Effector memory CD4-positive, alpha-beta T cell (primary cell): ENCODE measurements around the gene LRRN2.

Experiments
- DNase-seq, 3 donors: peaks; one replicate each; pipeline ENCODE4 v3.0.0-alpha.2; 2020
- H3K27ac ChIP-seq: 2 replicates; pipeline ENCODE4 v1.7.0; 2013; ENCODE audit warnings: mild to moderate bottlenecking, low read length, moderate library complexity; ENCODE audit not compliant: insufficient read depth, poor library complexity, severe bottlenecking
- H3K27me3 ChIP-seq: replicated peaks from 2 replicates; pipeline ENCODE4 v1.7.0; 2013; ENCODE audit warnings: mild to moderate bottlenecking, low read length; ENCODE audit not compliant: insufficient read depth, control insufficient read depth, poor library complexity, severe bottlenecking
- H3K36me3 ChIP-seq: 2 replicates; pipeline ENCODE4 v1.7.0; 2013; ENCODE audit warnings: mild to moderate bottlenecking, low read length, moderate library complexity; ENCODE audit not compliant: control insufficient read depth, insufficient read depth
- H3K4me1 ChIP-seq: 2 replicates; pipeline ENCODE4 v1.7.0; 2013; ENCODE audit warnings: low read length, mild to moderate bottlenecking; ENCODE audit not compliant: control insufficient read depth, insufficient read depth, poor library complexity, severe bottlenecking
- H3K4me3 ChIP-seq: 2 replicates; pipeline ENCODE4 v1.7.0; 2013; ENCODE audit warnings: low read length, low read depth, mild to moderate bottlenecking; ENCODE audit not compliant: insufficient read depth, poor library complexity, severe bottlenecking
- H3K9me3 ChIP-seq: 2 replicates; pipeline ENCODE4 v1.7.0; 2013; ENCODE audit warnings: mild to moderate bottlenecking, low read length, moderate library complexity; ENCODE audit not compliant: control insufficient read depth

The LRRN2 gene

GRCh38 chr1:204705493-204705811 lies 19.9 kb upstream of the LRRN2 start:
- no peak for DNase-seq
- Histone ChIP-seq H3K27me3 (no peaks in the 10 kb centered on the region), H3K9me3 (no peaks in the 10 kb centered on the region), H3K27ac (no peak overlapping the region), H3K4me3 (no peak overlapping the region), H3K36me3 (no peaks in the 10 kb centered on the region), H3K4me1 (no peaks in the 10 kb centered on the region)

GRCh38 chr1:204704794-204705492 lies 19.4 kb upstream of the LRRN2 start:
- Histone ChIP-seq H3K27me3 (no peaks in the 10 kb centered on the region), H3K9me3 (no peaks in the 10 kb centered on the region), H3K36me3 (no peaks in the 10 kb centered on the region), H3K27ac (no peak overlapping the region), H3K4me3 (no peak overlapping the region), H3K4me1 (no peaks in the 10 kb centered on the region)
- no peak for DNase-seq

- Histone ChIP-seq H3K27ac (no peak overlapping the region), H3K9me3 (no peaks in the 10 kb centered on the region), H3K4me1 (no peaks in the 10 kb centered on the region), H3K27me3 (no peaks in the 10 kb centered on the region), H3K36me3 (no peaks in the 10 kb centered on the region), H3K4me3 (no peak overlapping the region)
- DNase-seq: no peak
These were observed 18.5 kb upstream of the LRRN2 start for GRCh38 chr1:204703826-204704612.

GRCh38 chr1:204703268-204703664 lies 17.7 kb upstream of the LRRN2 start:
- no peaks in the 10 kb centered on the region for H3K36me3 ChIP-seq
- H3K27me3 ChIP-seq: no peaks in the 10 kb centered on the region
- H3K4me1 ChIP-seq: no peaks in the 10 kb centered on the region
- H3K4me3 ChIP-seq: no peak overlapping the region
- DNase-seq: no peak
- no peaks in the 10 kb centered on the region for H3K9me3 ChIP-seq
- H3K27ac ChIP-seq: no peak overlapping the region

- H3K36me3 ChIP-seq: no peaks in the 10 kb centered on the region
- no peak for DNase-seq
- no peaks in the 10 kb centered on the region for H3K4me1 ChIP-seq
- H3K9me3 ChIP-seq: no peaks in the 10 kb centered on the region
- no peak overlapping the region for H3K4me3 ChIP-seq
- no peaks in the 10 kb centered on the region for H3K27me3 ChIP-seq
- no peak overlapping the region for H3K27ac ChIP-seq
These were observed 17.2 kb upstream of the LRRN2 start for GRCh38 chr1:204702552-204703267.

- no peak for DNase-seq
- H3K27ac ChIP-seq: no peak overlapping the region
- H3K27me3 ChIP-seq: no peaks in the 10 kb centered on the region
- H3K36me3 ChIP-seq: no peaks in the 10 kb centered on the region
- no peak overlapping the region for H3K4me3 ChIP-seq
- no peaks in the 10 kb centered on the region for H3K4me1 ChIP-seq
- no peaks in the 10 kb centered on the region for H3K9me3 ChIP-seq
These were observed 15.7 kb upstream of the LRRN2 start for GRCh38 chr1:204701229-204701628.

GRCh38 chr1:204697893-204698292 lies 12.4 kb upstream of the LRRN2 start:
- no peaks in the 10 kb centered on the region for H3K9me3 ChIP-seq

GRCh38 chr1:204696606-204697005 lies 11.1 kb upstream of the LRRN2 start:
- Histone ChIP-seq H3K36me3 (no peaks in the 10 kb centered on the region), H3K27ac (no peak overlapping the region), H3K4me3 (no peak overlapping the region), H3K4me1 (no peaks in the 10 kb centered on the region), H3K27me3 (no peaks in the 10 kb centered on the region), H3K9me3 (no peaks in the 10 kb centered on the region)
- DNase-seq: no peak

More at GRCh38 chr1:204697893-204698292, 12.4 kb upstream of the LRRN2 start:
- no peaks in the 10 kb centered on the region for H3K4me1 ChIP-seq
- H3K4me3 ChIP-seq: no peak overlapping the region
- H3K27me3 ChIP-seq: no peaks in the 10 kb centered on the region
- H3K27ac ChIP-seq: no peak overlapping the region
- DNase-seq: no peak
- no peaks in the 10 kb centered on the region for H3K36me3 ChIP-seq

- no peak for DNase-seq
- no peaks in the 10 kb centered on the region for H3K9me3 ChIP-seq
- no peaks in the 10 kb centered on the region for H3K4me1 ChIP-seq
- H3K27me3 ChIP-seq: no peaks in the 10 kb centered on the region
- no peak overlapping the region for H3K27ac ChIP-seq
- H3K36me3 ChIP-seq: no peaks in the 10 kb centered on the region
- H3K4me3 ChIP-seq: no peak overlapping the region
These were observed 10.2 kb upstream of the LRRN2 start for GRCh38 chr1:204695692-204696091.

GRCh38 chr1:204694145-204694544 lies 8.6 kb upstream of the LRRN2 start:
- no peak for DNase-seq
- H3K27me3 ChIP-seq: no peaks in the 10 kb centered on the region
- no peaks in the 10 kb centered on the region for H3K9me3 ChIP-seq
- H3K36me3 ChIP-seq: no peaks in the 10 kb centered on the region
- H3K4me1 ChIP-seq: no peaks in the 10 kb centered on the region
- H3K4me3 ChIP-seq: no peak overlapping the region
- no peak overlapping the region for H3K27ac ChIP-seq
